BLaER1 (cell line): ENCODE measurements around the gene KPNA4.

Source experiments
- H3K27ac ChIP-seq: shearing (Covaris generic); formaldehyde crosslinking; 2 replicates; pipeline ENCODE4 v1.8.1; 2022
- H3K27me3 ChIP-seq: shearing (Covaris generic); formaldehyde crosslinking; 2 replicates; pipeline ENCODE4 v1.8.1; 2022
- H3K36me3 ChIP-seq: shearing (Covaris generic); formaldehyde crosslinking; 2 replicates; pipeline ENCODE4 v1.8.1; 2022
- H3K4me1 ChIP-seq: shearing (Covaris generic); formaldehyde crosslinking; 2 replicates; pipeline ENCODE4 v1.8.1; 2022
- H3K4me2 ChIP-seq: shearing (Covaris generic); formaldehyde crosslinking; 2 replicates; pipeline ENCODE4 v1.8.1; 2022
- H3K4me3 ChIP-seq: shearing (Covaris generic); formaldehyde crosslinking; 2 replicates; pipeline ENCODE4 v1.8.1; 2022
- H3K9ac ChIP-seq: shearing (Covaris generic); formaldehyde crosslinking; 2 replicates; pipeline ENCODE4 v1.8.1; 2022
- H3K9me3 ChIP-seq: shearing (Covaris generic); formaldehyde crosslinking; 2 replicates; pipeline ENCODE4 v1.8.1; 2022
- H4K20me1 ChIP-seq: shearing (Covaris generic); formaldehyde crosslinking; 2 replicates; pipeline ENCODE4 v1.8.1; 2022
- Cebpa-rat ChIP-seq: shearing (Covaris generic); IDR thresholded peaks from 2 replicates; pipeline ENCODE4 v1.8.1; 2022

KPNA4 gene

DNA sequence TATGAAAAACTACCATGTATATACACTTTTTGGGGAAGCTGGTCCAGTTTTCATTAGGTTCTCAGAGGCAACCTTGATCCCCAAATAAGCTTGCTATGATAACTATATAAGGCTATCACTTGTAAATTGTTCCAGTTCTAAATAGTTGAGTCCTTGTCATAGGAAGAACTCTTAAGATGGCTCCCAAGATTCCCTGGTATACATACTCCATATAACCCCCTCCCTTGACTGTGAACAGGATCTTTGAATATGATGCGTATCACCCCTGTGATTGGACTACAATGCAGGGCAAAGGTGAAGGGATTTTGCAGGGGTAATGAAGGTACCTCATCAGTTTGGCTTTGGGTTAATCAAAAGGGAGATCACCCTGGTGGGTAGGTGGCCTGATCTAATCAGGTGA lies 67.2 kb downstream of the KPNA4 start:
- Histone ChIP-seq H3K4me2 (no peak overlapping the region), H3K9ac (no peak overlapping the region), H3K36me3 (peaks cover 66% of the 10 kb centered on the region), H3K4me3 (no peak overlapping the region), H3K27ac (no peak overlapping the region), H3K4me1 (no peaks in the 10 kb centered on the region), H3K9me3 (no peaks in the 10 kb centered on the region), H4K20me1 (no peaks in the 10 kb centered on the region), H3K27me3 (no peaks in the 10 kb centered on the region)
- no peak for TF ChIP-seq Cebpa-rat

DNA sequence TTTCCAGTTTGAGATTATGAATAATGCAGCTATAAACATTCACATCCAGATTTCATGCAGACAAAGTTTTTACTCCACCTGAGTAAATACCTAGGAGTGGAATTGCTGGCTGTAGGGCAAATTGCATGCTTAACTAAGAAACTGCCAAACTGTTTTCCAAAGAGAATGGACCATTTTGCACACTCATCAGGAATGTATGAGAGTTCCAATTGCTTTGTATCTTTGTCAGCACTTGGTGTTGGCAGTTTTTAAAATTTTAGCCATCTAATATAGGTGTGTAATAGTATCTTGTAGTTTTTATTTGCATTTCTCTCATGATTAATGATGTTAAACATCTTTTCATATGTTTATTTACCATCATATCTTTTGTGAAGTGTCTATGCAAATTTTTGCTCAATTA lies 75.2 kb downstream of the KPNA4 start:
- Histone ChIP-seq H3K4me1 (peaks cover 6% of the 10 kb centered on the region; the same call in 1 of the 2 replicates), H3K4me2 (no peak overlapping the region), H3K9ac (no peak overlapping the region), H3K4me3 (no peak overlapping the region), H3K27ac (no peak overlapping the region), H3K27me3 (no peaks in the 10 kb centered on the region), H3K36me3 (no peaks in the 10 kb centered on the region), H4K20me1 (no peaks in the 10 kb centered on the region), H3K9me3 (no peaks in the 10 kb centered on the region)
- no peak for TF ChIP-seq Cebpa-rat

DNA sequence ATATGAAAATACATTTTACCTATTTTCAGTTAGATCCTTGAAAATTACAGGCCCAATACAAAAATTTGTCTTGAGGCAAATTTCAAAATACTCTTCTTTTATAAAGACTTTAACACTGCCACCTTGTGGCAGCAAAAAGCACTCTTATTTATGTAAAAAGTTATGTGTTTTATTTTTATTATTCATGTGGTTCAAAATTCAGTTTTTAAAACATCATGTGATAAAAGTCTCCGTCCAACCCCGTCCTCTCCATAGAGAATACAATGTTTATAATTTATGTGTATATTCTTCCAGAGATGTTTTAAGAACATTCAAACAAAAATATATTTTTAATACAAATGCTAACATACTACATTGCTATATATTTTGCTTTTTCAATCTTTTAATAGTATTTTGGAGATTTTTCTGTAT lies 78.9 kb downstream of the KPNA4 start:
- no peak overlapping the region for H3K4me2 ChIP-seq
- no peak overlapping the region; the same call in 1 of the 2 replicates for H3K4me3 ChIP-seq
- TF ChIP-seq Cebpa-rat: no peak

DNA sequence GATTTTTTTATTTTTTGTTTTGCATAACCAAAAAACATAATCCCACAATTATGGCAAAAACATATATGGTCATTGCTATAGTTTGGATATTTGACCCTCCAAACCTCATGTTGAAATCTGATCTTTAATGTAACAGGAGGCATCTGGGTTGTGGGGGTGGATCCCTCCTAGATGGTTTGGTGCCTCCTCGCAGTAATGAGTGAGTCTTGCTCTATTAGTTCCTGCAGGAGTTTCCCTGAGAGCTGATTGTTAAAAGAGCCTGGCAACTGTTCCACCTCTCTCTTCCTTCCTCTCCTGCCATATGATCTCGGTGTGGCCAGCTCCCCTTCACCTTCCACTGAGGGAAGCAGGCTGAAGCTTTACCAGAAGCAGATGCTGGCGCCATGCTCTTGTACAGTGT lies 82.6 kb downstream of the KPNA4 start:
- peaks cover 6% of the 10 kb centered on the region; the same call in 1 of the 2 replicates for H3K4me1 ChIP-seq
- no peak overlapping the region for H3K27ac ChIP-seq
- no peaks in the 10 kb centered on the region for H4K20me1 ChIP-seq
- H3K9ac ChIP-seq: no peak overlapping the region
- H3K36me3 ChIP-seq: no peaks in the 10 kb centered on the region
- H3K9me3 ChIP-seq: no peaks in the 10 kb centered on the region
- H3K4me3 ChIP-seq: no peak overlapping the region
- H3K27me3 ChIP-seq: no peaks in the 10 kb centered on the region
- TF ChIP-seq Cebpa-rat: no peak
- H3K4me2 ChIP-seq: no peak overlapping the region

More for the DNA sequence above, 78.9 kb downstream of the KPNA4 start:
- no peaks in the 10 kb centered on the region for H3K27me3 ChIP-seq
- H3K9ac ChIP-seq: no peak overlapping the region
- no peaks in the 10 kb centered on the region for H3K9me3 ChIP-seq
- H3K4me1 ChIP-seq: peaks cover 6% of the 10 kb centered on the region; the same call in 1 of the 2 replicates
- no peaks in the 10 kb centered on the region for H3K36me3 ChIP-seq
- H3K27ac ChIP-seq: no peak overlapping the region
- no peaks in the 10 kb centered on the region for H4K20me1 ChIP-seq

DNA sequence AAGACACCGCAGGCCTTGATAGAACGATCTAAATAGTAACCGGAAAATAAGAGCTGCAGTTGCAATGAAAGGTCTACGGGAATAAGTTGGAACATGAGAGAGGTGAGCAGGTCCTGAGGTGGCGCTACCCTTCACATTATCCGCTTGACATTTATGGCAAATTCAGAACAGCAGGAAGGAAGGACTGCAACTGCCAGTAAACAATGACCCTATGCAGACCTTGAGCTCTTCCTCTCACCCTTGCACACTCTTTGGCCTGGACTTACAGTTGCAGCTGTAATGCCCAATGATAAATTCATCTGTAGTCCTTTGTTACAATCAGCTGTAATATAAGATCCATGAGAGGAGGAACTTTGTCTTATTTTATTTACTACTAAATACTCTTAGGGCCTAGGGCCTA lies 83.5 kb downstream of the KPNA4 start:
- no peaks in the 10 kb centered on the region for H4K20me1 ChIP-seq
- no peaks in the 10 kb centered on the region for H3K27me3 ChIP-seq
- TF ChIP-seq Cebpa-rat: no peak

DNA sequence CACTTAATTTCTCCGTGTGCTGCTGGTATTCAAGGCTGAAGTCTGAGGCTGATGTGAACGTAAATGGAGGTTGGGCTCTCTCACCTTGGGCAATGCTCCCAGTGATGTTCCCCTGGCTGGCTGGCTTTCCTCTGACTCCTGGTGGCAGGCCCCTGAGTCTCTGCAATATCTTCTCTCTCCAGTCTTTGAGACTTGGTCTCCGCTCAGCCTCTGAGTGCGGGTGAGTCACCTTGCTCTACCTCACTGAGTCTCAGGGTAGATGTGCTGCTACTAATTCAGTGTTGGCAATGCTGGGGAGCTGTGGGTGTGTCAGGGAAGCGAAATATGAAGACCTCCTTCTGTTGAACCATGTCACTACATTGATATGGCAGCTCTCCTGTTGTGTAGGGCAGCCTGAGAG lies 84.4 kb downstream of the KPNA4 start:
- TF ChIP-seq Cebpa-rat: no peak
- Histone ChIP-seq H3K4me2 (no peak overlapping the region), H4K20me1 (no peaks in the 10 kb centered on the region), H3K9ac (no peak overlapping the region), H3K27ac (no peak overlapping the region), H3K27me3 (no peaks in the 10 kb centered on the region), H3K36me3 (no peaks in the 10 kb centered on the region), H3K4me1 (peaks cover 3% of the 10 kb centered on the region; the same call in 1 of the 2 replicates), H3K4me3 (no peak overlapping the region), H3K9me3 (no peaks in the 10 kb centered on the region)

More for the DNA sequence above, 83.5 kb downstream of the KPNA4 start:
- H3K9me3 ChIP-seq: no peaks in the 10 kb centered on the region
- no peak overlapping the region for H3K4me2 ChIP-seq
- peaks cover 6% of the 10 kb centered on the region; the same call in 1 of the 2 replicates for H3K4me1 ChIP-seq
- no peak overlapping the region for H3K4me3 ChIP-seq
- no peak overlapping the region for H3K27ac ChIP-seq
- no peak overlapping the region for H3K9ac ChIP-seq
- H3K36me3 ChIP-seq: no peaks in the 10 kb centered on the region

DNA sequence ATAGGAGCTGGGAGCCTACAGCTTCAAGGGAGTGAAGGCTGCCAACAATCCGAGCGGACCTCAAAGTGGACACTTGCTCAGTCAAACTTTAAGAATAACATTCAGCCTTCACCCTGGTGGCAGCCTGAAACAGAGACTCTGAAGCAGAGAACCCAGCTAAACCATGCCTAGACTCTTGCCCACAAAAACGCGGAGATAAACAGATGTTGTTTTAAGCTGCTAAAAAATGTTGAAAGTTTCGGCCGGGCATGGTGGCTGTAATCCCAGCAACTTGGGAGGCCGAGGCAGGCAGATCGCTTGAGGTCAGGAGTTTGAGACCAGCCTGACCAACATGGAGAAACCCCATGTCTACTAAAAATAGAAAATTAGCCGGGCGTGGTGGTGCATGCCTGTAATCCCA lies 86.0 kb downstream of the KPNA4 start:
- H3K27ac ChIP-seq: no peak overlapping the region
- H3K36me3 ChIP-seq: no peaks in the 10 kb centered on the region
- no peak for TF ChIP-seq Cebpa-rat
- H3K4me3 ChIP-seq: no peak overlapping the region
- no peak overlapping the region for H3K4me2 ChIP-seq
- no peak overlapping the region for H3K9ac ChIP-seq
- no peaks in the 10 kb centered on the region for H4K20me1 ChIP-seq
- H3K9me3 ChIP-seq: no peaks in the 10 kb centered on the region
- no peaks in the 10 kb centered on the region for H3K4me1 ChIP-seq
- H3K27me3 ChIP-seq: no peaks in the 10 kb centered on the region

DNA sequence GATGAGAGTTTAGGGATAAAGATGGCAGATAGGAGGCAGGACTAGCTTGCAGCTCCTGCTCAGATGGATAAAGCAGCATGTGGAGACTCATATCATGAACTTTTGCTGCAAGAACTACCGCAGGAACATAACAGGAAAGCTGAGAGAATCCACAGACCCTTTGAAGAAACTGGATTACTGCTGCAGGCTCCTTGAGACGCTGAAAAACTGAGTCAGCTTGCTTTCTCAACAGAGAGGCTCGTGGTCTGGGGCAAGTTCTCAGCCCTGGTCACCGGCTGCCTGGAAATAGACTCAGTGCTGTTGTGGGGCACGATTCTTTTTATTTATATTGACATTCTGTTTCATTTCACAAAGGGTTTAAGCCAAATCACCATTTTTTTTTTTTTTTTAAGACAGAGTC lies 87.0 kb downstream of the KPNA4 start:
- Histone ChIP-seq H3K4me1 (no peaks in the 10 kb centered on the region), H3K36me3 (no peaks in the 10 kb centered on the region), H3K4me3 (no peak overlapping the region), H3K9ac (no peak overlapping the region), H3K9me3 (no peaks in the 10 kb centered on the region), H3K27me3 (no peaks in the 10 kb centered on the region), H3K4me2 (no peak overlapping the region), H4K20me1 (no peaks in the 10 kb centered on the region), H3K27ac (no peak overlapping the region)
- TF ChIP-seq Cebpa-rat: no peak

DNA sequence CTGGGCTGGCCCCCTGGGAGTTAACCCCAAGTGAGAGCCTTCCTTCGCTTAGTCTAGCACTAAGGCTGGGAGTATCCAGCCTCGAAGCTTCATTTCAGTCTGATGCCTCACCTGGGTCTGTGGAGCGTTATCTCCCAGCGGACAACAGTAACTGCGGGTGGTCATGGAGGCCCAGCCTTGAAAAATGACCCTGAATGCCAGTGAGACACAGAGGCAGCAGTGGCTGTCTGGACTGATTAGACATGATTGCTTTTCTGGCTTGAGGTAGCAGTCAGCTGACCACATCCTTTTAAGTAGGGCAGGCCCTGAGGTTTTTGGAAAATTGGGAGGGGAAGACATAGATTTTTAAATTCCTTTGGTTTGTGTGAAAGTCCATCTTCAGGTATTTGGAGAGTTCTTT lies 87.6 kb downstream of the KPNA4 start:
- H3K9ac ChIP-seq: no peak overlapping the region
- no peak for TF ChIP-seq Cebpa-rat
- H3K9me3 ChIP-seq: 0 out of 2 replicates have a peak, but pooled peaks cover 1% of the 10 kb centered on the region
- no peaks in the 10 kb centered on the region for H4K20me1 ChIP-seq
- H3K4me1 ChIP-seq: no peaks in the 10 kb centered on the region
- no peak overlapping the region for H3K4me3 ChIP-seq
- H3K27me3 ChIP-seq: no peaks in the 10 kb centered on the region
- H3K4me2 ChIP-seq: no peak overlapping the region
- no peaks in the 10 kb centered on the region for H3K36me3 ChIP-seq
- H3K27ac ChIP-seq: no peak overlapping the region

DNA sequence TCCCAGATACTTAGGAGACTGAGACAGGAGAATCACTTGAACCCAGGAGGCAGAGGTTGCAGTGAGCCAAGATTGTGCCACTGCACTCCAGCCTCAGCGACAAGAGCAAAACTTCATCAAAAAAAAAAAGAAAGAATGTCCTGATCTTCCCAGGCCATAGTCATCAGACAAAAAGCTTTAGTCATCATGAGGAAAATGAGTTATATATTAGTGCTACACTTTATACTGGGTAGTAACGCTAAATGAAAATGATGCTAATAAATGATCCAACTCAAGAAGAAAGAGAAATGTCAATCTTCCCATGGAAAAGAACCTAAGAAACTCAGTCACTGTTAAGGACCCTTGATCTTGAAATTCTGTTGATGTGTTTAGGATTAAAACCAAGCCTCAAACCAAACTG lies 89.5 kb downstream of the KPNA4 start:
- no peaks in the 10 kb centered on the region for H3K36me3 ChIP-seq
- no peak overlapping the region for H3K4me3 ChIP-seq
- peaks cover 20% of the 10 kb centered on the region for H3K9me3 ChIP-seq
- no peak overlapping the region for H3K27ac ChIP-seq
- H3K27me3 ChIP-seq: no peaks in the 10 kb centered on the region
- no peak for TF ChIP-seq Cebpa-rat
- no peaks in the 10 kb centered on the region for H4K20me1 ChIP-seq
- no peak overlapping the region for H3K9ac ChIP-seq
- 0 out of 2 replicates have a peak, but pooled peaks cover 5% of the 10 kb centered on the region for H3K4me1 ChIP-seq
- no peak overlapping the region for H3K4me2 ChIP-seq

DNA sequence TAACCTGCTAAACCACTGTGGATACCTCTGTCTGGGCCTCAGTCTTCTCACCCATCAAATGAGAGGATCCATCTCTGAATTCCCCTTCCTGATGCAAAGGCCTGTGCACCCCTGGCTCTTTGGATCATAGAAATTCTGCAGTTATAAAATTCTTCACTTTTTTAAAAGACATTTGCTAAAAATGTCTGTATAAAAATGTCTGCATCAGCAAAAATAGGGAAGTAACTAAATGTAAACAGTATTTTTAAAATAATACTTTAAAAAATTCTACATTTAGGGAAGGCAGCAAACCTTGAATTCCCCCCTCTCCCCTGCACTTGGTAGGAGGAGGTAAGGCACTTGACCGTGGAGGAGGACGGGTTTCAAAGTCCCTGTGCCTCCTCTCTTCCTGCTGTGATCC lies 90.2 kb downstream of the KPNA4 start:
- Histone ChIP-seq H3K9me3 (peaks cover 27% of the 10 kb centered on the region), H3K27ac (no peak overlapping the region), H3K4me1 (0 out of 2 replicates have a peak, but pooled peaks cover 5% of the 10 kb centered on the region), H3K36me3 (peaks cover 7% of the 10 kb centered on the region; the same call in 1 of the 2 replicates), H4K20me1 (no peaks in the 10 kb centered on the region), H3K4me3 (no peak overlapping the region), H3K4me2 (no peak overlapping the region), H3K9ac (no peak overlapping the region), H3K27me3 (no peaks in the 10 kb centered on the region)
- no peak for TF ChIP-seq Cebpa-rat
